Adrenal gland (tissue), 5 donors: ENCODE data around the gene CCDC85C.

Experiments used
- CTCF ChIP-seq, 6 experiments: fragments of 450-650 bp in 4 of 6; fragments of 200-600 bp in 2 of 6; sonication (generic) in 1 of 6; IDR thresholded peaks; 1 replicate in 5 of 6; 2 replicates in 1 of 6; pipeline versions ENCODE4 v1.5.1 to v1.8.0; 2016 to 2021; ENCODE audit warnings: antibody characterized with exemption in 6 of 6, mild to moderate bottlenecking in 2 of 6, moderate library complexity in 1 of 6
- POLR2A ChIP-seq, 2 donors: fragments of 450-650 bp; IDR thresholded peaks; one replicate each; pipeline ENCODE4 v1.6.1; 2017; ENCODE audit warnings: antibody characterized with exemption in 2 of 2, mild to moderate bottlenecking in 2 of 2, moderate library complexity in 1 of 2
- donor health status: DM: no; HTN: no; CAD: no.

- no peak for TF ChIP-seq POLR2A (IDR thresholded peaks at IDR 0.05)
- TF ChIP-seq CTCF (IDR thresholded peaks at IDR 0.05), result no peak
Observed at GRCh38 chr14:99627100-99627499, 23.1 kb upstream of the CCDC85C start.
